Fibroblast of pulmonary artery (primary cell): ENCODE results near the gene SLC38A10.

ENCODE experiments used
- DNase-seq: peaks from one replicate; pipeline ENCODE4 v3.0.0-alpha.2; 2010; ENCODE audit warnings: low read depth
- H3K4me3 ChIP-seq: replicated peaks from 2 replicates; pipeline ENCODE4 v1.5.1; 2011; ENCODE audit warnings: low read depth, mild to moderate bottlenecking, control low read depth, low read length, moderate library complexity
- TF ChIP-seq, protein P1 (sequence below): IDR thresholded peaks from 2 replicates; pipeline ENCODE4 v1.5.1; 2011; ENCODE audit warnings: mild to moderate bottlenecking, control low read depth, low read length, inconsistent platforms; ENCODE audit errors: missing control alignments

Gene SLC38A10

DNA sequence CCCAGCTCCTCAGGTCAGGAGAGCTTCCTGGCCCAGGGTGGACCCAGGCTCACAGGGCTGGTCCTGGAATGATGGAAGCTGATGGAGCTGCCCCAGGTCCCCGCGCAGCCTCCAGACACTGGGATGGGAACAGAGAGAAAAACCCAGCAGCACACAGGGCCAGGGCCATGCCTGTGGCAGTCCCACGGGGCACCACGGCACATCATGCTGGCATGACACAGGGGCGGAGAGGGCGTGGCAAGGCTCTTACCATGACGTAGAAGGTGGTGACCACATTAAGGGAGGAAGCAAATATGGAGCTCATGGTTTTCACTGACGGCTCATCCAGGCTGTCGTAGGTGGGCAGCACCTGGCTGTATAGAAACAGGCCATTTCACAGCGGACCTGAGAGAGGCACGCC, 18.3 kb downstream of the SLC38A10 start:
- TF ChIP-seq, protein P1, sequence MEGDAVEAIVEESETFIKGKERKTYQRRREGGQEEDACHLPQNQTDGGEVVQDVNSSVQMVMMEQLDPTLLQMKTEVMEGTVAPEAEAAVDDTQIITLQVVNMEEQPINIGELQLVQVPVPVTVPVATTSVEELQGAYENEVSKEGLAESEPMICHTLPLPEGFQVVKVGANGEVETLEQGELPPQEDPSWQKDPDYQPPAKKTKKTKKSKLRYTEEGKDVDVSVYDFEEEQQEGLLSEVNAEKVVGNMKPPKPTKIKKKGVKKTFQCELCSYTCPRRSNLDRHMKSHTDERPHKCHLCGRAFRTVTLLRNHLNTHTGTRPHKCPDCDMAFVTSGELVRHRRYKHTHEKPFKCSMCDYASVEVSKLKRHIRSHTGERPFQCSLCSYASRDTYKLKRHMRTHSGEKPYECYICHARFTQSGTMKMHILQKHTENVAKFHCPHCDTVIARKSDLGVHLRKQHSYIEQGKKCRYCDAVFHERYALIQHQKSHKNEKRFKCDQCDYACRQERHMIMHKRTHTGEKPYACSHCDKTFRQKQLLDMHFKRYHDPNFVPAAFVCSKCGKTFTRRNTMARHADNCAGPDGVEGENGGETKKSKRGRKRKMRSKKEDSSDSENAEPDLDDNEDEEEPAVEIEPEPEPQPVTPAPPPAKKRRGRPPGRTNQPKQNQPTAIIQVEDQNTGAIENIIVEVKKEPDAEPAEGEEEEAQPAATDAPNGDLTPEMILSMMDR, result no peak
- no peak for DNase-seq
- no peak overlapping the region for H3K4me3 ChIP-seq

DNA sequence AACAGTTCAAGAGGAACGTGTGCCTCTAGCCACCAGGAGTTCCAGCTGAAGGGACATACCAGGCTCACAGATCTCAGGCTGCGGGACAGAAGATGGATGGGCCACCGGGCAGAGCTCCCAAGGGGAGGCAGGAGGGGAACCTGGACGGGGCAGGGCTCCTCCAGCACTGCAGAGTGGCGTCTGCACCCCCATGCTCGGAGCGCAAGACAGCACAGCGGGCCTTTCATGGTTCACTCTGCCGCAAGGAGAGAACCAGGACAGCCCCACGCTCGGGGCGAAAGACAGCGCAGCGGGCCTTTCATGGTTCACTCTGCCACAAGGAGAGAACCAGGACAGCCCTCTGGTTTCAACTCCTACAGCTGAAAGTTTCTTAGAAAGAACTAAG, 20.6 kb downstream of the SLC38A10 start:
- DNase-seq, result no peak
- H3K4me3 ChIP-seq, result no peak overlapping the region
- TF ChIP-seq, protein P1, result no peak

DNA sequence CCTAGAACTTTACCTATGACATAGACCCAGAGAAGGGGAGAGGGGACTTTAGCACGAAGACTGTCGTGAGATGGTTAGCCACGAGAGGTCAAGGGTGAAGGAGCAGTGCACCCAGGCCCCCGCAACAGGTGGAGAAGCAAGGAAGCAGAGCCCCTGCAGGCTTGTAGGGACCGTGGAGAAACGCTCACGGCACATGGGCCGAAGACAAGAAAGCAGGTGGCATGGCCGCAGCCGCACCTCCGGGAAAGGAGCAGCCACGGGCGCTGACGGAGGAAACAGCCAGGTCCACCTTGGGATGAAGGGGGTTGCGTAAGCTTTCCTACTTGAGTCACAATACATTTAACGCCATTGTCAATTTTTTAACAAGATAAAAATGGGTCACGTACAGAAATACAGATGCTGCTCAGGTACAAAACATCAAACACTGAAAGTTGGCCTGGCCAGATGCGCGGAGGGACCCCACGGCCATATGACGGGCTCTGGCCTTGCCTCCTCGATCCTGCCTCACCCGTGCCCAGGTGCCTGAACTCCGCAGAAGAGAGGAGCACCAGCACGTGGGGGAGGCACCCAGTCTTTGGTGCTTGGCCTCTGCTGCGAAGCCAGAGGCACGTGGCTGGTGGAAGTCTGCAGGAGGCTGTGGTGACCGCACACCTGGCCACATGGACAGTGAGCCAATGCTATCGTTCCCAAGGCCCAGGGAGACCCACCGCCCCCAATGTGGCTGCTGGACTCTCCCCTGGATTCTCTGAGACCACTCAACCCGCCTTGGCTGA, 21.2 kb downstream of the SLC38A10 start:
- H3K4me3 ChIP-seq, result no peak overlapping the region
- DNase-seq, result no peak
- TF ChIP-seq, protein P1, result no peak

DNA sequence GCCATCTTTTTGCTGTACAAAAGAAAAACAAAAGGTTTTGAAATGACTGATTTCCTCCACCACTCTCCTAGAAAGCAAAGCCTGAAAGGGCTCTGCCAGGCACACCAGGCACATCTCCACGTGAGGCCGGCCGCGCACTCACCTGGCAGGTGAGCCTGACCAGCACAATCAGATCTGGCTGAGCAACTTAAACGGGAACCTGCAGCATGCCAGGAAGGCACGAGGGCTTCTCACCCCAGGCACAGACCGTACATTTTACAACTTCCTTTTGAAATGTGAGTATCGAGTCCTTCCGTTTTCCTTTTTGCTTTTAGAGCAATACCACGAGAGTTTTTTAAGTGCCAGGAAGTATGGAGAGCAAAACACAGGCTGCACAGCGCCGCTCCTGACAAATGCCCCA, 22.5 kb downstream of the SLC38A10 start:
- TF ChIP-seq, protein P1, result no peak
- H3K4me3 ChIP-seq, result no peak overlapping the region
- no peak for DNase-seq

DNA sequence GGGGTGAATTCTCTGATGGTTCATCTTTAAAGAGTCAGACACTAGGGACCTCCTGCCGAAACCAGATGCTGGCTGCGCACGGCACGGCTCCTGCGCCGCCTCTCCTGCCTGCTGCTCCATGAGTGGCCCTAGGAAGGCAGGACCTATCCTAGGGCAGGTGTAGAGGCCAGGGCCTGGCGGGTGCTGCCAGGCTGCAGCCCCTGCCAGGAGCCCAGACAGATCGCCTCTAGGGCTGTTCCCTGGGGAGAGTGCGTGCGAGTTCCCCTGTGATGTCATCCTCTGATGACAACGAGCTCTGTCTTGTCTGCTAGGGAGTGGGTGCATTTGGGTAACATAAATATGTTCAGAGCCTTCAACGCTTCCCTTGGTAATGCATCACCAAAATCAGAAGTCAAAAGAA, 23.9 kb downstream of the SLC38A10 start:
- DNase-seq, result no peak
- TF ChIP-seq, protein P1, result no peak
- H3K4me3 ChIP-seq, result no peak overlapping the region

DNA sequence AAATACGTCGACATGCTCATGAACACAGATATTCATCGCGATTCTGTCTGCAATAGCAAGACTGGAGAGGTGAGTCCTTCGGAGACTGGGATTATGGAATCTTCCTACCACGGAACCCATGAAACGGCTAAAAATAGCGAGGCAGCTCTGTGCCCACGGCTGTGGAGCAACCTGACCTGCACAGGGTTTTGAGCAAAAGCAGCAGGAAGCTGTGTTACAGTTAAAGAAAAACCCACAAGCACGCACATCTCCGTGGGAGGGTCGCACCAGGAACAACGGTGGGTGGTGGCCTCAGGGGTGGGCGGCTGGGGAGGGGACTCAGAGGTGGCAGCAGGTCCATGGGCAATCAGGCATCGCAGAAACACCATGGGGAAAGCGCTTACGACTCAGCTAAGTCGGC, 24.8 kb downstream of the SLC38A10 start:
- TF ChIP-seq, protein P1, result no peak
- DNase-seq, result no peak
- H3K4me3 ChIP-seq, result no peak overlapping the region
